Fibroblast of pulmonary artery (primary cell): ENCODE measurements around the gene PMVK.
A peak's percentile ranks its signal among the peaks of the same experiment; 100 is the strongest.

Source experiments
- DNase-seq: peaks from one replicate; pipeline ENCODE4 v3.0.0-alpha.2; 2010; ENCODE audit warnings: low read depth
- H3K4me3 ChIP-seq: replicated peaks from 2 replicates; pipeline ENCODE4 v1.5.1; 2011; ENCODE audit warnings: low read depth, mild to moderate bottlenecking, control low read depth, low read length, moderate library complexity
- CTCF ChIP-seq: IDR thresholded peaks from 2 replicates; pipeline ENCODE4 v1.5.1; 2011; ENCODE audit warnings: mild to moderate bottlenecking, control low read depth, low read length, inconsistent platforms; ENCODE audit errors: missing control alignments

The PMVK gene

GRCh38 chr1:154877370-154877974, 59.0 kb downstream of the PMVK start:
- DNase-seq = peak; percentile 29
- no peak overlapping the region for H3K4me3 ChIP-seq
- TF ChIP-seq CTCF = no peak

GRCh38 chr1:154876842-154877369, 59.6 kb downstream of the PMVK start:
- no peak for DNase-seq
- H3K4me3 ChIP-seq = no peak overlapping the region
- no peak for TF ChIP-seq CTCF
